HCEC 1CT (cell line): ENCODE measurements around the gene PDE2A.

ENCODE experiments used
- DNase-seq: peaks from one replicate; pipeline ENCODE4 v3.0.0-alpha.2; 2017

The PDE2A gene

GRCh38 chr11:72682238-72682857 lies 8.1 kb upstream of the PDE2A start:
- no peak for DNase-seq

- no peak for DNase-seq
Observed at GRCh38 chr11:72681226-72682153, 7.3 kb upstream of the PDE2A start.

GRCh38 chr11:72680624-72681158 lies 6.5 kb upstream of the PDE2A start:
- no peak for DNase-seq

GRCh38 chr11:72679869-72680268 lies 5.6 kb upstream of the PDE2A start:
- no peak for DNase-seq

GRCh38 chr11:72678524-72678923 lies 4.3 kb upstream of the PDE2A start:
- no peak for DNase-seq

GRCh38 chr11:72676861-72677341 lies 2.7 kb upstream of the PDE2A start:
- DNase-seq: no peak

- DNase-seq: no peak
Observed at GRCh38 chr11:72675221-72675620, 999 bp upstream of the PDE2A start.

GRCh38 chr11:72673284-72673942 lies 809 bp downstream of the PDE2A start:
- no peak for DNase-seq

- DNase-seq: no peak
Observed at GRCh38 chr11:72672597-72673238, 1.5 kb downstream of the PDE2A start.

GRCh38 chr11:72671152-72672099 lies 2.8 kb downstream of the PDE2A start:
- DNase-seq: no peak

GRCh38 chr11:72670041-72670440 lies 4.2 kb downstream of the PDE2A start:
- DNase-seq: no peak

GRCh38 chr11:72669527-72669926 lies 4.7 kb downstream of the PDE2A start:
- DNase-seq: no peak

- no peak for DNase-seq
Observed at GRCh38 chr11:72668629-72669347, 5.4 kb downstream of the PDE2A start.

- no peak for DNase-seq
Observed at GRCh38 chr11:72665911-72666472, 8.2 kb downstream of the PDE2A start.

- no peak for DNase-seq
Observed at GRCh38 chr11:72662036-72662435, 12.2 kb downstream of the PDE2A start.

GRCh38 chr11:72661486-72661885 lies 12.7 kb downstream of the PDE2A start:
- no peak for DNase-seq

GRCh38 chr11:72658989-72659640 lies 15.1 kb downstream of the PDE2A start:
- no peak for DNase-seq

- DNase-seq: no peak
Observed at GRCh38 chr11:72657411-72658100, 16.7 kb downstream of the PDE2A start.

GRCh38 chr11:72655896-72656464 lies 18.2 kb downstream of the PDE2A start:
- no peak for DNase-seq
